K562 (cell line): Measurements from ENCODE around the gene VSNL1. TPM values are rescaled to one million over a fixed set of nuclear protein-coding genes. Genes with fewer than 3 reads are reported as not detected.
A peak's percentile ranks its signal among the peaks of the same experiment; 100 is the strongest.

Experiments used
- ATAC-seq: fragments of 200-7000 bp; cut with Tn5 transposase; 3 replicates; pipeline ENCODE4 v1.9.1; 2020; ENCODE audit warnings: moderate library complexity
- BruUV-seq: library from RNA; stranded (reverse); fragments of 400-500 nt; replicated peaks from 2 replicates; lab custom pipeline; 2021; lab: Mats Ljungman, UMichigan
- CTCF ChIA-PET: fragments of 300-600 bp; formaldehyde crosslinking; extraction: SDS; loops from one replicate; lab custom pipeline; 2021; ENCODE audit warnings: low intra/inter-chr PET ratio; lab: Yijun Ruan, JAX
- POLR2A ChIA-PET: fragments of 300-600, 350-650 bp; sonication (Branson Sonifier 250); formaldehyde crosslinking; extraction: SDS; loops from one replicate; lab custom pipeline; 2021; ENCODE audit warnings: antibody characterized with exemption, inconsistent platforms; lab: Yijun Ruan, JAX
- DNase-seq, 4 experiments: peaks; one replicate each; pipeline versions ENCODE4 v3.0.0 to v3.0.0-alpha.2; 2011 to 2018; ENCODE audit warnings: low spot score in 3 of 4, mixed read lengths in 3 of 4; ENCODE audit errors: extremely low read depth in 1 of 4
- FAIRE-seq: peaks from 2 replicates; lab custom pipeline; 2011; peaks lifted over from hg19 to GRCh38; lab: Jason Lieb, UNC
- H2AFZ ChIP-seq: 2 replicates; pipeline ENCODE4 v1.6.0; 2011; ENCODE audit warnings: low read depth, low read length, control low read depth, inconsistent platforms
- H3K27ac ChIP-seq: fragments of 200-600 bp; 3 replicates; pipeline ENCODE4 v1.8.0; 2011; ENCODE audit warnings: low read depth, mild to moderate bottlenecking, control low read depth, inconsistent platforms, low read length, moderate library complexity, mixed read lengths; ENCODE audit errors: extremely low read depth
- H3K27me3 ChIP-seq, 2 experiments: fragments of 300-600 bp in 1 of 2; 2 replicates in 1 of 2; 3 replicates in 1 of 2; pipeline versions ENCODE4 v1.6.0 to v1.8.0; 2011; ENCODE audit warnings: inconsistent platforms in 2 of 2, low read length in 2 of 2, mild to moderate bottlenecking in 1 of 2, mixed read lengths in 1 of 2, moderate library complexity in 1 of 2; ENCODE audit not compliant: control insufficient read depth in 2 of 2, insufficient read depth in 2 of 2
- H3K36me3 ChIP-seq: fragments of 300-600 bp; 3 replicates; pipeline ENCODE4 v1.8.0; 2011; ENCODE audit warnings: mild to moderate bottlenecking, low read length, inconsistent platforms; ENCODE audit not compliant: control insufficient read depth, insufficient read depth
- H3K4me1 ChIP-seq, 2 experiments: fragments of 200-600 bp in 1 of 2; replicated peaks in 1 of 2; 2 replicates in 1 of 2; 3 replicates in 1 of 2; pipeline versions ENCODE4 v1.5.1 to v1.8.0; 2011; ENCODE audit warnings: inconsistent platforms in 2 of 2, low read length in 2 of 2, mild to moderate bottlenecking in 1 of 2, mixed read lengths in 1 of 2, moderate library complexity in 1 of 2; ENCODE audit not compliant: control insufficient read depth in 2 of 2, insufficient read depth in 2 of 2
- H3K4me2 ChIP-seq: 2 replicates; pipeline ENCODE4 v1.6.1; 2011; ENCODE audit warnings: low read length, control low read depth, inconsistent platforms, mixed read lengths; ENCODE audit not compliant: insufficient read depth
- H3K4me3 ChIP-seq: fragments of 200-600 bp; sonication (generic), shearing (Covaris generic); 2 replicates; pipeline ENCODE4 v1.5.1; 2016; ENCODE audit warnings: control low read depth, inconsistent platforms
- H3K79me2 ChIP-seq: fragments of 200-600 bp; 3 replicates; pipeline ENCODE4 v1.8.0; 2011; ENCODE audit warnings: low read length, inconsistent platforms; ENCODE audit not compliant: control insufficient read depth, insufficient read depth
- H3K9ac ChIP-seq, 2 experiments: 2 replicates each; pipeline versions ENCODE4 v1.6.0 to v1.6.1; 2011; ENCODE audit warnings: low read depth in 2 of 2, low read length in 2 of 2, control low read depth in 1 of 2, inconsistent platforms in 1 of 2, mild to moderate bottlenecking in 1 of 2, mixed read lengths in 1 of 2; ENCODE audit not compliant: insufficient read depth in 1 of 2
- H3K9me1 ChIP-seq: one replicate; pipeline ENCODE4 v1.6.0; 2011; ENCODE audit warnings: inconsistent platforms, mild to moderate bottlenecking, low read length, moderate library complexity; ENCODE audit not compliant: control insufficient read depth, insufficient read depth
- H3K9me3 ChIP-seq: replicated peaks from 2 replicates; pipeline ENCODE4 v1.5.1; 2011; ENCODE audit warnings: low read depth, low read length, inconsistent platforms; ENCODE audit not compliant: control insufficient read depth, insufficient read depth
- H4K20me1 ChIP-seq: replicated peaks from 2 replicates; pipeline ENCODE4 v1.6.1; 2011; ENCODE audit warnings: low read length, inconsistent platforms, mixed read lengths; ENCODE audit not compliant: control insufficient read depth, insufficient read depth
- ERF ChIP-seq: fragments of 450-650 bp; formaldehyde crosslinking; IDR thresholded peaks from 2 replicates; pipeline ENCODE4 v1.4.0; 2020; ENCODE audit warnings: mild to moderate bottlenecking, mixed read lengths
- GABPB2 ChIP-seq: fragments of 250-450 bp; sonication (Bioruptor Pico); conservative IDR thresholded peaks from 2 replicates; pipeline ENCODE4 v1.5.1; 2021; ENCODE audit warnings: mild to moderate bottlenecking
- HDAC2 ChIP-seq: fragments of 450-650 bp; IDR thresholded peaks from 2 replicates; pipeline ENCODE4 v1.6.1; 2016; ENCODE audit warnings: mild to moderate bottlenecking
- RBM25 ChIP-seq: fragments of 200-400 bp; formaldehyde crosslinking; IDR thresholded peaks from 2 replicates; pipeline ENCODE4 v1.6.1; 2018; ENCODE audit warnings: low read length, low read depth, moderate library complexity; ENCODE audit not compliant: severe bottlenecking
- RFX7 ChIP-seq: fragments of 250-450 bp; sonication (Bioruptor Pico); IDR thresholded peaks from 2 replicates; pipeline ENCODE4 v1.5.1; 2021; ENCODE audit warnings: mild to moderate bottlenecking
- TBP ChIP-seq: optimal IDR thresholded peaks from 2 replicates; pipeline ENCODE3; 2011; ENCODE audit warnings: low read depth, low read length, improper control_type of control experiment
- ZNF507 ChIP-seq: conservative IDR thresholded peaks from 2 replicates; pipeline ENCODE4 v1.6.1; 2017; ENCODE audit warnings: missing genetic modification characterization, missing compliant biosample characterization
- WGBS: fragments of 100-300 bp; shearing (Covaris generic); methylation state at CpG from one replicate; pipeline ENCODE4 v1.1.6; 2016; ENCODE audit warnings: low coverage, mixed read lengths; ENCODE audit not compliant: insufficient coverage; ENCODE audit errors: missing lambda C conversion rate; 5-methylcytosine and 5-hydroxymethylcytosine counted together
- in situ Hi-C: fragments of 300-500 bp; cut with MboI; formaldehyde crosslinking; loops from 4 replicates; pipeline ENCODE4 v1.15.0; 2018; ENCODE audit warnings: inconsistent platforms, mixed read lengths
- intact Hi-C: fragments of 100-400 bp; cut with micrococcal nuclease; formaldehyde crosslinking; loops from 2 replicates; pipeline ENCODE4 v1.14.2; 2022
- polyA plus RNA-seq, 8 experiments: library from polyadenylated mRNA; depleted of rRNA in 4 of 8; stranded (reverse) in 5 of 8; unstranded in 3 of 8; fragments of >200 nt; fragmentation: Nextera tagmentation in 2 of 8; fragmentation: Illumina TruSeq in 1 of 8; extraction: Ambion mirVana in 2 of 8; extraction: Trizol in 1 of 8; gene quantifications; 2 replicates each; pipeline versions ENCODE4 v1.2.1 to v1.2.3, GENCODE V29; 2011 to 2014; ENCODE audit warnings: inconsistent platforms in 1 of 8, missing spikeins in 1 of 8
- total RNA-seq, 7 experiments: library from RNA; depleted of rRNA in 6 of 7; stranded (reverse); fragments of >200 nt in 6 of 7; fragmentation: Illumina TruSeq in 2 of 7; extraction: Trizol in 2 of 7; gene quantifications; 2 replicates each; pipeline versions ENCODE4 v1.2.1 to v1.2.3, GENCODE V29; 2011 to 2021; ENCODE audit warnings: low replicate concordance in 1 of 7
- TF ChIP-seq, protein P1 (sequence below): fragments of 250-450 bp; sonication (Bioruptor Pico); IDR thresholded peaks from 2 replicates; pipeline ENCODE4 v1.8.0; 2022; ENCODE audit warnings: inconsistent platforms, mild to moderate bottlenecking, moderate library complexity, borderline replicate concordance
- TF ChIP-seq, protein P2 (sequence below): IDR thresholded peaks from 3 replicates; pipeline ENCODE4 v1.6.1; 2011; ENCODE audit warnings: borderline replicate concordance, mild to moderate bottlenecking, moderate library complexity; ENCODE audit not compliant: insufficient read length; ENCODE audit errors: extremely low read depth
- TF ChIP-seq, protein P3 (sequence below): fragments of 250-450 bp; sonication (Bioruptor Pico); IDR thresholded peaks from 2 replicates; pipeline ENCODE4 v1.6.1; 2021; ENCODE audit warnings: mild to moderate bottlenecking

VSNL1 gene
- total and polyA plus RNA-seq, 9 of the 15 experiments (the other 6 are each of a cell fraction or from before 2014, with no cell fraction given), result 0.20 TPM; not detected in 8

DNA sequence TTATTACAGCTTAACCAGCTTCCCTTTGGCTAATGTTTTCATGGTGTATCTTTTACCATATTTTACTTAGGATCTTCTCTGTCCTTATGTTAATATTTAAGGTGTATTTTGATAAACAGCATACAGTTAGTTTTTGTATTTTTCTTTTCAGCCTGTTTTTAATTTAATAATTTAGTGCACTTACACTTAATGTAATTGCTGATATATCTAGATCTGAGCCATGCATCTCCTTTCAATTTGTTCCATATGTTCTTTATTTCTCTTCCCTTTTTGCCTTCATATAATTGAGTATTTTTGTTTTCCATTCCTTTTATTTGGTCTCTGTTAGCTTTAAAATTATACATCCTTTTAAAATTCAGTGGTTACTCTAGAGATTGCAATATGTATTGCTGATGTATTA, 134.3 kb downstream of the VSNL1 start:
- no peak for DNase-seq
- intact Hi-C loops (loop anchor here (5.0 to 10.0 kb wide), 2 partner anchors 370 to 898 kb away; no protein-coding TSS in a partner anchor), in situ Hi-C loops (loop anchor here (10.0 kb wide), 2 partner anchors 200 to 900 kb away; no protein-coding TSS in a partner anchor)
- no peak for ATAC-seq
- FAIRE-seq, result no peak
- CTCF ChIA-PET, result no interaction called here
- no peaks in the 10 kb centered on the region for H3K4me1 ChIP-seq
- H3K27ac ChIP-seq, result no peak overlapping the region
- no peaks in the 10 kb centered on the region for H3K9me3 ChIP-seq
- peaks cover 61% of the 10 kb centered on the region for H3K36me3 ChIP-seq
- H3K9me1 ChIP-seq, result no peaks in the 10 kb centered on the region
- no peaks in the 10 kb centered on the region; the same call in 1 of the 2 replicates for H4K20me1 ChIP-seq
- no peak overlapping the region for H3K4me2 ChIP-seq
- TF ChIP-seq TBP (no peak), ZNF507 (tag) (peak; percentile 35; the same call in 1 of the 2 replicates), RFX7 (no peak)
- no TSS peak for BruUV-seq
- no peak overlapping the region for H3K4me3 ChIP-seq
- no peaks in the 10 kb centered on the region for H3K27me3 ChIP-seq
- POLR2A ChIA-PET, result no interaction called here
- H3K9ac ChIP-seq, result no peak overlapping the region
- no peak overlapping the region for H2AFZ ChIP-seq
- no peaks in the 10 kb centered on the region for H3K79me2 ChIP-seq

DNA sequence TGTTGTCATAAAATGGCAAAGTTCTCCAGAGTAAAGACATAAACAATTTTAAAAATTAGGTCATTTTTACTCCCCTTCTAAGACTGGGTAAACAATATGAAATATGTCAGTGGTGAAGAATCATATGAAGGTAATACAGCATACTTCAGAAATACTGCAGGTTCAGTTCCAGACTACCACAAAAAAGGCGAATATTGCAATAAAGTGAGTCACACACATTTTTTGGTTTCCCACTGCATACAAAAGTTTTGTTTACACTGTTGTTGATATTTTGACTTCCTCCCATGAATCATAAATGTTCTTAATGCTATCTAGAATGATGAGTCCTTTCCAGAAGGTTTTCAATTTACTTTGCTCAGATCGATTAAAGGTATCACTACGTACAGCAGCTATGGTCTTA, 139.6 kb downstream of the VSNL1 start:
- no peak for ATAC-seq
- CTCF ChIA-PET, result no interaction called here
- Histone ChIP-seq H3K36me3 (peaks cover 91% of the 10 kb centered on the region), H3K27me3 (no peaks in the 10 kb centered on the region), H4K20me1 (no peaks in the 10 kb centered on the region), H3K4me3 (no peak overlapping the region), H3K79me2 (no peaks in the 10 kb centered on the region), H3K4me2 (no peak overlapping the region), H3K27ac (no peak overlapping the region), H3K9me3 (no peaks in the 10 kb centered on the region), H2AFZ (no peak overlapping the region), H3K4me1 (no peaks in the 10 kb centered on the region), H3K9me1 (no peaks in the 10 kb centered on the region), H3K9ac (no peak overlapping the region)
- DNase-seq, result no peak
- POLR2A ChIA-PET, result interaction anchor here (0.9 kb wide), 1 partner anchor 9 kb away, joined by 3 read pairs; no protein-coding TSS in a partner anchor
- FAIRE-seq, result no peak
- WGBS, result 100% methylated on average over 3 of the region's 3 CpGs
- in situ Hi-C loops (no loop called here), intact Hi-C loops (no loop called here)
- BruUV-seq, result no TSS peak
- TF ChIP-seq GABPB2 (CRISPR knock-in tag), result no peak
- TF ChIP-seq HDAC2, result no peak
- TF ChIP-seq RBM25, result no peak
- TF ChIP-seq, protein P1, sequence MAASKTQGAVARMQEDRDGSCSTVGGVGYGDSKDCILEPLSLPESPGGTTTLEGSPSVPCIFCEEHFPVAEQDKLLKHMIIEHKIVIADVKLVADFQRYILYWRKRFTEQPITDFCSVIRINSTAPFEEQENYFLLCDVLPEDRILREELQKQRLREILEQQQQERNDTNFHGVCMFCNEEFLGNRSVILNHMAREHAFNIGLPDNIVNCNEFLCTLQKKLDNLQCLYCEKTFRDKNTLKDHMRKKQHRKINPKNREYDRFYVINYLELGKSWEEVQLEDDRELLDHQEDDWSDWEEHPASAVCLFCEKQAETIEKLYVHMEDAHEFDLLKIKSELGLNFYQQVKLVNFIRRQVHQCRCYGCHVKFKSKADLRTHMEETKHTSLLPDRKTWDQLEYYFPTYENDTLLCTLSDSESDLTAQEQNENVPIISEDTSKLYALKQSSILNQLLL (CRISPR knock-in tag), result no peak
- TF ChIP-seq, protein P2, sequence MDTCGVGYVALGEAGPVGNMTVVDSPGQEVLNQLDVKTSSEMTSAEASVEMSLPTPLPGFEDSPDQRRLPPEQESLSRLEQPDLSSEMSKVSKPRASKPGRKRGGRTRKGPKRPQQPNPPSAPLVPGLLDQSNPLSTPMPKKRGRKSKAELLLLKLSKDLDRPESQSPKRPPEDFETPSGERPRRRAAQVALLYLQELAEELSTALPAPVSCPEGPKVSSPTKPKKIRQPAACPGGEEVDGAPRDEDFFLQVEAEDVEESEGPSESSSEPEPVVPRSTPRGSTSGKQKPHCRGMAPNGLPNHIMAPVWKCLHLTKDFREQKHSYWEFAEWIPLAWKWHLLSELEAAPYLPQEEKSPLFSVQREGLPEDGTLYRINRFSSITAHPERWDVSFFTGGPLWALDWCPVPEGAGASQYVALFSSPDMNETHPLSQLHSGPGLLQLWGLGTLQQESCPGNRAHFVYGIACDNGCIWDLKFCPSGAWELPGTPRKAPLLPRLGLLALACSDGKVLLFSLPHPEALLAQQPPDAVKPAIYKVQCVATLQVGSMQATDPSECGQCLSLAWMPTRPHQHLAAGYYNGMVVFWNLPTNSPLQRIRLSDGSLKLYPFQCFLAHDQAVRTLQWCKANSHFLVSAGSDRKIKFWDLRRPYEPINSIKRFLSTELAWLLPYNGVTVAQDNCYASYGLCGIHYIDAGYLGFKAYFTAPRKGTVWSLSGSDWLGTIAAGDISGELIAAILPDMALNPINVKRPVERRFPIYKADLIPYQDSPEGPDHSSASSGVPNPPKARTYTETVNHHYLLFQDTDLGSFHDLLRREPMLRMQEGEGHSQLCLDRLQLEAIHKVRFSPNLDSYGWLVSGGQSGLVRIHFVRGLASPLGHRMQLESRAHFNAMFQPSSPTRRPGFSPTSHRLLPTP, result no peak
- TF ChIP-seq ERF (CRISPR knock-in tag), result no peak
- TF ChIP-seq, protein P3, sequence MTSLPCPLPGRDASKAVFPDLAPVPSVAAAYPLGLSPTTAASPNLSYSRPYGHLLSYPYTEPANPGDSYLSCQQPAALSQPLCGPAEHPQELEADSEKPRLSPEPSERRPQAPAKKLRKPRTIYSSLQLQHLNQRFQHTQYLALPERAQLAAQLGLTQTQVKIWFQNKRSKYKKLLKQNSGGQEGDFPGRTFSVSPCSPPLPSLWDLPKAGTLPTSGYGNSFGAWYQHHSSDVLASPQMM (CRISPR knock-in tag), result no peak
